Fibroblast of skin of right quadriceps (primary cell): ENCODE results near the gene AKIRIN2.

ENCODE experiments used
- DNase-seq: peaks from one replicate; pipeline ENCODE4 v3.0.0-alpha.2; 2013

AKIRIN2 gene

GRCh38 chr6:87701676-87702588 lies at the start of gene AKIRIN2:
Gene AKIRIN2, minus strand, starts transcription at chr6:87702233. Its CDS starts 549 bp downstream, at chr6:87701684.
- DNase-seq = peak; percentile 99

GRCh38 chr6:87747646-87748045 lies 45.6 kb upstream of the AKIRIN2 start:
- DNase-seq = no peak

GRCh38 chr6:87745966-87746721 lies 44.1 kb upstream of the AKIRIN2 start:
- no peak for DNase-seq

GRCh38 chr6:87743454-87743853 lies 41.4 kb upstream of the AKIRIN2 start:
- no peak for DNase-seq

- DNase-seq = no peak
Observed at GRCh38 chr6:87742106-87742505, 40.1 kb upstream of the AKIRIN2 start.

GRCh38 chr6:87741001-87741650 lies 39.1 kb upstream of the AKIRIN2 start:
- DNase-seq = no peak

GRCh38 chr6:87738744-87739143 lies 36.7 kb upstream of the AKIRIN2 start:
- DNase-seq = no peak

- DNase-seq = no peak
Observed at GRCh38 chr6:87738000-87738399, 36.0 kb upstream of the AKIRIN2 start.

- no peak for DNase-seq
Observed at GRCh38 chr6:87736809-87737540, 34.9 kb upstream of the AKIRIN2 start.

GRCh38 chr6:87731818-87732661 lies 30.0 kb upstream of the AKIRIN2 start:
- DNase-seq = peak; percentile 90

GRCh38 chr6:87731080-87731479 lies 29.0 kb upstream of the AKIRIN2 start:
- no peak for DNase-seq

- no peak for DNase-seq
Observed at GRCh38 chr6:87729965-87730719, 28.1 kb upstream of the AKIRIN2 start.

GRCh38 chr6:87728706-87729105 lies 26.7 kb upstream of the AKIRIN2 start:
- DNase-seq = no peak

- DNase-seq = no peak
Observed at GRCh38 chr6:87724983-87725811, 23.2 kb upstream of the AKIRIN2 start.

- DNase-seq = peak; percentile 90
Observed at GRCh38 chr6:87723170-87724078, 21.4 kb upstream of the AKIRIN2 start.

- DNase-seq = no peak
Observed at GRCh38 chr6:87722540-87723169, 20.6 kb upstream of the AKIRIN2 start.

GRCh38 chr6:87721311-87721710 lies 19.3 kb upstream of the AKIRIN2 start:
- no peak for DNase-seq
